Right lobe of liver (tissue), 4 donors: ENCODE measurements around the gene LGALS13.

Experiments
- CTCF ChIP-seq, 4 donors: fragments of 200-600 bp in 3 of 4; fragments of 450-650 bp in 1 of 4; IDR thresholded peaks; one replicate each; pipeline versions ENCODE4 v1.5.1 to v1.8.0; 2016 to 2022; ENCODE audit warnings: antibody characterized with exemption in 4 of 4, mild to moderate bottlenecking in 2 of 4
- POLR2A ChIP-seq: fragments of 450-650 bp; IDR thresholded peaks from one replicate; pipeline ENCODE4 v1.6.1; 2017; ENCODE audit warnings: antibody characterized with exemption, mild to moderate bottlenecking
- donor health status: DM: no; HTN: no; CAD: no.
- donor health status: DM: no; HTN: no; CAD: no.
- donor health status: DM: no; HTN: yes; CAD: no.

DNA sequence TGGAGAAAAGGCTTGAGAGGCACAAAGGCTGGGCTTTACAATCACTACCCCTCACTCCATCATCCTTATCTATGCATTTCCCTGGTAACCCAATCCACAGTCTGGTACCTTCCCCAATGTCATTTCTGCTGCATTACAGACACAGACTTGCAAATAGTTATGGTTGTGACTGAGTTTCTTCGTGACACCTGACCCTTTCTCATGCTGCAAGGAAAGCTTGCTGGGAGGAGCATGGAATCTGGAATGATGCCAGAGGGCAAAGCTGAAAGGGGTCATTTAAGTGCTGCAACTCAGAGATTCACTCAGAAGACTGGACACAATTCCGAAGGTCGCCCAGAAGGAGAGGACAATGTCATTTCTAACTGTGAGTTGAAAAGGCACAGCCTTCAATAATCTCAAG lies 53.3 kb downstream of the LGALS13 start, which contains the start of gene LGALS16:
- no peak for TF ChIP-seq CTCF (IDR thresholded peaks at IDR 0.05)
- no peak for TF ChIP-seq POLR2A
